ENCODE measurements around the gene MYT1. TPM values are rescaled to one million over a fixed set of nuclear protein-coding genes. Genes with fewer than 3 reads are reported as not detected.
A peak's percentile ranks its signal among the peaks of the same experiment; 100 is the strongest.

Gene MYT1
- total and polyA plus RNA-seq, 2 of the 13 experiments (the other 11 are each of a cell fraction or from before 2014, with no cell fraction given), result 0.58 to 2.5 TPM

GRCh38 chr20:64220891-64221527 lies 56.8 kb downstream of the MYT1 start (continued):
- TF ChIP-seq NFE2 (CRISPR knock-in tag; IDR thresholded peaks at IDR 0.05) (no peak), ZUFSP (CRISPR knock-in tag; IDR thresholded peaks at IDR 0.05; ENCODE audit: borderline replicate concordance) (no peak), ZNF430 (CRISPR knock-in tag; IDR thresholded peaks at IDR 0.05) (no peak), BCL3 (CRISPR knock-in tag; IDR thresholded peaks at IDR 0.05) (no peak), ZFP90 (CRISPR knock-in tag; IDR thresholded peaks at IDR 0.05; ENCODE audit: borderline replicate concordance) (no peak), KDM5B (CRISPR knock-in tag; IDR thresholded peaks at IDR 0.05; ENCODE audit: borderline replicate concordance) (0 out of 2 replicates have a peak, but pooled peaks have one; percentile 51), U2AF2 (IDR thresholded peaks at IDR 0.05; ENCODE audit: low read depth, low read length) (no peak), NFKBIZ (CRISPR knock-in tag; IDR thresholded peaks at IDR 0.05) (no peak), RNF2 (conservative IDR thresholded peaks at IDR 0.05; ENCODE audit: low read depth) (no peak), ZBTB49 (CRISPR knock-in tag; IDR thresholded peaks at IDR 0.05; ENCODE audit: borderline replicate concordance) (0 out of 2 replicates have a peak, but pooled peaks have one; percentile 10), SRF (IDR thresholded peaks at IDR 0.05; ENCODE audit: low read depth, low read length) (no peak), IRF2 (CRISPR knock-in tag; IDR thresholded peaks at IDR 0.05) (0 out of 2 replicates have a peak, but pooled peaks have one; percentile 25), HES4 (CRISPR knock-in tag; IDR thresholded peaks at IDR 0.05; ENCODE audit: borderline replicate concordance) (0 out of 2 replicates have a peak, but pooled peaks have one; percentile 32), SMAD9 (CRISPR knock-in tag; IDR thresholded peaks at IDR 0.05) (no peak), MTA1 (CRISPR knock-in tag; IDR thresholded peaks at IDR 0.05; ENCODE audit: borderline replicate concordance) (peak; percentile 26; the same call in 1 of the 2 replicates), ZNF24 (IDR thresholded peaks at IDR 0.05) (no peak), ZNF720 (CRISPR knock-in tag; IDR thresholded peaks at IDR 0.05) (no peak), KAT8 (CRISPR knock-in tag; IDR thresholded peaks at IDR 0.05) (no peak), TCF7 (IDR thresholded peaks at IDR 0.05; ENCODE audit: low read depth) (no peak)
- TF ChIP-seq, protein P1, sequence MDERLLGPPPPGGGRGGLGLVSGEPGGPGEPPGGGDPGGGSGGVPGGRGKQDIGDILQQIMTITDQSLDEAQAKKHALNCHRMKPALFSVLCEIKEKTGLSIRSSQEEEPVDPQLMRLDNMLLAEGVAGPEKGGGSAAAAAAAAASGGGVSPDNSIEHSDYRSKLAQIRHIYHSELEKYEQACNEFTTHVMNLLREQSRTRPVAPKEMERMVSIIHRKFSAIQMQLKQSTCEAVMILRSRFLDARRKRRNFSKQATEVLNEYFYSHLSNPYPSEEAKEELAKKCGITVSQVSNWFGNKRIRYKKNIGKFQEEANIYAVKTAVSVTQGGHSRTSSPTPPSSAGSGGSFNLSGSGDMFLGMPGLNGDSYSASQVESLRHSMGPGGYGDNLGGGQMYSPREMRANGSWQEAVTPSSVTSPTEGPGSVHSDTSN (CRISPR knock-in tag; IDR thresholded peaks at IDR 0.05), result peak; percentile 44
- TF ChIP-seq, protein P2, sequence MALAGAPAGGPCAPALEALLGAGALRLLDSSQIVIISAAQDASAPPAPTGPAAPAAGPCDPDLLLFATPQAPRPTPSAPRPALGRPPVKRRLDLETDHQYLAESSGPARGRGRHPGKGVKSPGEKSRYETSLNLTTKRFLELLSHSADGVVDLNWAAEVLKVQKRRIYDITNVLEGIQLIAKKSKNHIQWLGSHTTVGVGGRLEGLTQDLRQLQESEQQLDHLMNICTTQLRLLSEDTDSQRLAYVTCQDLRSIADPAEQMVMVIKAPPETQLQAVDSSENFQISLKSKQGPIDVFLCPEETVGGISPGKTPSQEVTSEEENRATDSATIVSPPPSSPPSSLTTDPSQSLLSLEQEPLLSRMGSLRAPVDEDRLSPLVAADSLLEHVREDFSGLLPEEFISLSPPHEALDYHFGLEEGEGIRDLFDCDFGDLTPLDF (CRISPR knock-in tag; IDR thresholded peaks at IDR 0.05), result no peak

Data from HepG2 (cell line).